Measurements from ENCODE around the gene BAIAP3. TPM values are rescaled to one million over a fixed set of nuclear protein-coding genes. Genes with fewer than 3 reads are reported as not detected.

The BAIAP3 gene
- total RNA-seq, 1 experiment from 2014 or later = 44.7 TPM

DNA sequence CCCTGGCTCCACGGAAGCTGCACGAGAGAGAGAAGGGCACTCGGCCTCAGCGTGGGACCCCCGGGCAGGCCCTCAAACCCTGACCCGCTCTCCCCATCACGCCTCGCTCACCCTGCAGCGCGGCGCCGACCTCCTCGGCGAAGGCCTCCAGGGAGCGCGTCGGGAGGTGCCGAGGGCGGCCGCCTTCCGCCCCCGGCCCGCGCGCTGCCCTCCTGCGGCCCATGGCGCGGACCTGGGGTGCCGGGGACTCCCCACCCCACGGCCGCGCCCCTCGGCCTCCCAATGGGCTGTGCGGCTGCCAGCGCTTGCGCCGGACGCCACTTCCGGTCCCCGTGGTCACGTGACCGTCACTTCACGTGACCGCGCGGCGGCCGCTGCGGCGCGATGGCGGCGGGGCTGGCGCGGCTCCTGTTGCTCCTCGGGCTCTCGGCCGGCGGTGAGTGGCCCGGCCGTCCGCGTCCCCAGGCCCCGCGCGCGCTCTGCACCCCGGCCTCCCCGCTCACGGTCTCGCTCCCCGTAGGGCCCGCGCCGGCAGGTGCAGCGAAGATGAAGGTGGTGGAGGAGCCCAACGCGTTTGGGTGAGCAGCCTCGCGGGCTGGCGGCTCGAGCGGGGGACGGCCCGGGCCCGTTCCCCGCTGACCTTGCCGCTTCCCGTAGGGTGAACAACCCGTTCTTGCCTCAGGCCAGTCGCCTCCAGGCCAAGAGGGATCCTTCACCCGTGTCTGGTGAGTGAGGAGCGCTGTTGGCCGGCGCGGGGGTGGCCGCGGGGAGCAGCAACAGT is 18.3 kb downstream of the BAIAP3 start, which contains the start of the genes GNPTG and TSR3 (continued):
- TF ChIP-seq CEBPB (IDR thresholded peaks at IDR 0.05; ENCODE audit: low read depth) (no peak), TCF7L2 (IDR thresholded peaks at IDR 0.05; ENCODE audit: borderline replicate concordance, extremely low read depth, insufficient read depth, insufficient read length) (peak; percentile 26), POLR2A (IDR thresholded peaks at IDR 0.05; ENCODE audit: borderline replicate concordance, extremely low read depth, insufficient read depth, insufficient read length) (peak; percentile 60)

DNA sequence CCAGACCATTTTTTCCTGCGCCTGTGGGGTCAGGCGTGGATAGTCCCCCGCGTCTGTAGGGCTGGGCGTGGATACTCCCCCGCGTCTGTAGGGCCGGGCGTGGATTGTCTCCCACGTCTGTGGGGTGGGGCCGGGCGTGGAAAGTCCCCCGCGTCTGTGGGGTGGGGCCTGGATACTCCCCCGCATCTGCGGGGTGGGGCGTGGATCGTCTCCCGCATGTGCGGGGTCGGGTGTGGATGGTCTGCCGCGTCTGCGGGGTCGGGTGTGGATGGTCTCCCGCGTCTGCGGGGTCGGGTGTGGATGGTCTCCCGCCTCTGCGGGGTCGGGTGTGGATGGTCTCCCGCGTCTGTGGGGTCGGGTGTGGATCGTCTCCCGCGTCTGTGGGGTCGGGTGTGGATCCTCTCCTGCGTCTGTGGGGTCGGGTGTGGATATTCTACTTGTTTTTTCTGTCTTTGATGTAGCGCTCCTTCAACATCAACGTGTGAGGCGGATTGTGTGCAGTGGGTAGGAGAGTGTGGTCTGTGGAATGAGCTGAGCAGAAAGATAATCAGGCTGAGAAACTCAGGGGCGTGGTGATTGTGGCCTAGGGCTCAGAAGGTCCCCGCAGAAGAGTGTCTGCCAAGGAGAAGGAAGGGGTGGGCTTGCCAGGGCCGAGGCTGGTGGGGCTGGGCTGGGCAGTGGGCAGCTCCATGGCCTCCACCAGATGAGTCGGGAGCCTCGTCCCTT is 21.5 kb downstream of the BAIAP3 start:
- Histone ChIP-seq H3K79me2 (ENCODE audit: insufficient read depth, low read length) (peaks cover 89% of the 10 kb centered on the region), H3K9me2 (ENCODE audit: insufficient read depth) (no peaks in the 10 kb centered on the region), H3K27me3 (ENCODE audit: insufficient read depth, low read length) (no peaks in the 10 kb centered on the region), H3K4me1 (ENCODE audit: control insufficient read depth in 1 of 2, insufficient read depth in 2 of 2, low read length in 2 of 2) (peaks cover 35 to 53% of the 10 kb centered on the region in 2 experiments), H2AFZ (ENCODE audit: low read depth, low read length, poor library complexity, severe bottlenecking) (no peak overlapping the region), H3K36me3 (ENCODE audit: control insufficient read depth in 1 of 2, insufficient read depth in 2 of 2, low read length in 2 of 2) (no peaks in the 10 kb centered on the region; a peak in 1 of 4 replicates), H3K9me3 (ENCODE audit: control insufficient read depth in 1 of 2, insufficient read depth in 1 of 2, low read depth in 1 of 2, low read length in 2 of 2) (no peaks in the 10 kb centered on the region), H3K4me3 (replicated peaks in 1 of 2; ENCODE audit: low read depth in 1 of 2, low read length in 2 of 2) (no peak overlapping the region), H4K20me1 (ENCODE audit: insufficient read depth) (no peaks in the 10 kb centered on the region), H3K27ac (ENCODE audit: low read depth, low read length) (no peak overlapping the region), H3K4me2 (ENCODE audit: low read length) (no peak overlapping the region), H3K9ac (ENCODE audit: low read length) (no peak overlapping the region)
- DNase-seq (ENCODE audit: low read depth, low spot score) (no peak), ATAC-seq (no peak)
- TF ChIP-seq SP1 (IDR thresholded peaks at IDR 0.05; ENCODE audit: low read depth) = no peak
- TF ChIP-seq, protein P1, sequence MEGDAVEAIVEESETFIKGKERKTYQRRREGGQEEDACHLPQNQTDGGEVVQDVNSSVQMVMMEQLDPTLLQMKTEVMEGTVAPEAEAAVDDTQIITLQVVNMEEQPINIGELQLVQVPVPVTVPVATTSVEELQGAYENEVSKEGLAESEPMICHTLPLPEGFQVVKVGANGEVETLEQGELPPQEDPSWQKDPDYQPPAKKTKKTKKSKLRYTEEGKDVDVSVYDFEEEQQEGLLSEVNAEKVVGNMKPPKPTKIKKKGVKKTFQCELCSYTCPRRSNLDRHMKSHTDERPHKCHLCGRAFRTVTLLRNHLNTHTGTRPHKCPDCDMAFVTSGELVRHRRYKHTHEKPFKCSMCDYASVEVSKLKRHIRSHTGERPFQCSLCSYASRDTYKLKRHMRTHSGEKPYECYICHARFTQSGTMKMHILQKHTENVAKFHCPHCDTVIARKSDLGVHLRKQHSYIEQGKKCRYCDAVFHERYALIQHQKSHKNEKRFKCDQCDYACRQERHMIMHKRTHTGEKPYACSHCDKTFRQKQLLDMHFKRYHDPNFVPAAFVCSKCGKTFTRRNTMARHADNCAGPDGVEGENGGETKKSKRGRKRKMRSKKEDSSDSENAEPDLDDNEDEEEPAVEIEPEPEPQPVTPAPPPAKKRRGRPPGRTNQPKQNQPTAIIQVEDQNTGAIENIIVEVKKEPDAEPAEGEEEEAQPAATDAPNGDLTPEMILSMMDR (IDR thresholded peaks at IDR 0.05 in 2 of 3, conservative IDR thresholded peaks at IDR 0.05 in 1 of 3; ENCODE audit: borderline replicate concordance in 1 of 3, insufficient read depth in 1 of 3, low read depth in 2 of 3, low read length in 2 of 3) = no peak
- no peak for TF ChIP-seq ZFX (IDR thresholded peaks at IDR 0.05)
- no peak for TF ChIP-seq JUND (IDR thresholded peaks at IDR 0.05)
- no peak for TF ChIP-seq TCF7L2 (IDR thresholded peaks at IDR 0.05; ENCODE audit: borderline replicate concordance, extremely low read depth, insufficient read depth, insufficient read length)
- TF ChIP-seq EZH2phosphoT487 (IDR thresholded peaks at IDR 0.05; ENCODE audit: borderline replicate concordance) = no peak
- RAD21 ChIA-PET (ENCODE audit: low non-redundant PET in 1 of 2, low total read pairs in 2 of 2, uncharacterized antibody in 2 of 2, unreplicated experiment in 2 of 2) = no interaction called here
- no TSS peak for BruUV-seq (replicated peaks)
- intact Hi-C loops (cut with micrococcal nuclease) = no loop called here
- CTCF ChIA-PET = no interaction called here
- POLR2A ChIA-PET = no interaction called here
